K562 (cell line): ENCODE results near the gene PRKX. TPM values are rescaled to one million over a fixed set of nuclear protein-coding genes. Genes with fewer than 3 reads are reported as not detected.
A peak's percentile ranks its signal among the peaks of the same experiment; 100 is the strongest.
"Not testable (repeated sequence)": the region's sequence is repeated elsewhere in the genome, so short reads cannot be mapped to it uniquely, and the experiment has no call there.

ENCODE experiments used
- ARID1B ChIP-seq: fragments of 450-650 bp; IDR thresholded peaks from 2 replicates; pipeline ENCODE4 v1.6.1; 2016; ENCODE audit warnings: antibody characterized with exemption, mild to moderate bottlenecking, inconsistent platforms
- BACH1 ChIP-seq: fragments of 200-800 bp; sonication (Bioruptor generic); IDR thresholded peaks from 2 replicates; pipeline ENCODE4 v1.6.1; 2016; ENCODE audit warnings: missing genetic modification characterization, missing compliant biosample characterization
- BCL6 ChIP-seq: fragments of 250-450 bp; sonication (Bioruptor Pico); IDR thresholded peaks from 2 replicates; pipeline ENCODE4 v1.4.0; 2020
- CREB3 ChIP-seq: fragments of 450-650 bp; conservative IDR thresholded peaks from 2 replicates; pipeline ENCODE4 v1.6.1; 2016; ENCODE audit warnings: missing genetic modification characterization, low read depth, mild to moderate bottlenecking, missing compliant biosample characterization, moderate library complexity
- ELK3 ChIP-seq: fragments of 450-650 bp; formaldehyde crosslinking; IDR thresholded peaks from 2 replicates; pipeline ENCODE4 v1.4.0; 2020; ENCODE audit warnings: mild to moderate bottlenecking
- IRF9 ChIP-seq: fragments of 450-650 bp; IDR thresholded peaks from 2 replicates; pipeline ENCODE4 v1.6.1; 2016; ENCODE audit warnings: missing biosample characterization, missing genetic modification characterization
- MAFG ChIP-seq: fragments of 450-650 bp; conservative IDR thresholded peaks from 2 replicates; pipeline ENCODE4 v1.6.1; 2016; ENCODE audit warnings: missing genetic modification characterization, missing compliant biosample characterization
- NFRKB ChIP-seq: fragments of 450-650 bp; IDR thresholded peaks from 2 replicates; pipeline ENCODE4 v1.6.1; 2016; ENCODE audit warnings: low read depth
- PBX2 ChIP-seq, 2 experiments: IDR thresholded peaks in 1 of 2; conservative IDR thresholded peaks in 1 of 2; 2 replicates each; pipeline ENCODE4 v1.6.1; 2016; ENCODE audit warnings: low read depth in 2 of 2, mild to moderate bottlenecking in 1 of 2, missing compliant biosample characterization in 1 of 2, missing genetic modification characterization in 1 of 2, moderate library complexity in 1 of 2
- TFE3 ChIP-seq: fragments of 450-650 bp; formaldehyde crosslinking; IDR thresholded peaks from 2 replicates; pipeline ENCODE4 v1.4.0; 2020; ENCODE audit warnings: mild to moderate bottlenecking, mixed read lengths
- ZBTB26 ChIP-seq: fragments of 450-650 bp; formaldehyde crosslinking; IDR thresholded peaks from 2 replicates; pipeline ENCODE4 v1.4.0; 2022; ENCODE audit warnings: missing genetic modification characterization
- ZKSCAN3 ChIP-seq: fragments of 250-450 bp; sonication (Bioruptor Pico); IDR thresholded peaks from 2 replicates; pipeline ENCODE4 v1.4.0; 2020
- ZNF449 ChIP-seq: fragments of 250-450 bp; sonication (Bioruptor Pico); IDR thresholded peaks from 2 replicates; pipeline ENCODE4 v1.8.0; 2022; ENCODE audit warnings: moderate library complexity, mild to moderate bottlenecking, inconsistent platforms
- ZNF561 ChIP-seq: fragments of 450-650 bp; formaldehyde crosslinking; conservative IDR thresholded peaks from 2 replicates; pipeline ENCODE4 v1.4.0; 2020; ENCODE audit warnings: mild to moderate bottlenecking, moderate library complexity
- ZNF696 ChIP-seq: fragments of 250-450 bp; sonication (Bioruptor Pico); conservative IDR thresholded peaks from 2 replicates; pipeline ENCODE4 v1.4.0; 2020; ENCODE audit warnings: mild to moderate bottlenecking, moderate library complexity
- ZNF699 ChIP-seq: fragments of 250-450 bp; sonication (Bioruptor Pico); IDR thresholded peaks from 2 replicates; pipeline ENCODE4 v1.8.0; 2021; ENCODE audit warnings: mild to moderate bottlenecking, moderate library complexity; ENCODE audit not compliant: insufficient replicate concordance
- polyA plus RNA-seq, 8 experiments: library from polyadenylated mRNA; depleted of rRNA in 4 of 8; stranded (reverse) in 5 of 8; unstranded in 3 of 8; fragments of >200 nt; fragmentation: Nextera tagmentation in 2 of 8; fragmentation: Illumina TruSeq in 1 of 8; extraction: Ambion mirVana in 2 of 8; extraction: Trizol in 1 of 8; gene quantifications; 2 replicates each; pipeline versions ENCODE4 v1.2.1 to v1.2.3, GENCODE V29; 2011 to 2014; ENCODE audit warnings: inconsistent platforms in 1 of 8, missing spikeins in 1 of 8
- total RNA-seq, 7 experiments: library from RNA; depleted of rRNA in 6 of 7; stranded (reverse); fragments of >200 nt in 6 of 7; fragmentation: Illumina TruSeq in 2 of 7; extraction: Trizol in 2 of 7; gene quantifications; 2 replicates each; pipeline versions ENCODE4 v1.2.1 to v1.2.3, GENCODE V29; 2011 to 2021; ENCODE audit warnings: low replicate concordance in 1 of 7

PRKX gene
- total and polyA plus RNA-seq, 9 of the 15 experiments (the other 6 are each of a cell fraction or from before 2014, with no cell fraction given): 3.3 to 29.4 (median 23.7) TPM

GRCh38 chrX:3701445-3701928, 12.0 kb downstream of the PRKX start (continued):
- TF ChIP-seq ZNF449 (CRISPR knock-in tag) (peak; percentile 98), PBX2 (tag; conservative IDR thresholded peaks at IDR 0.05; ENCODE audit: low read depth) (peak; percentile 69), IRF9 (tag) (peak; percentile 95), NFRKB (0 out of 2 replicates have a peak, but pooled peaks have one; percentile 44), BCL6 (CRISPR knock-in tag) (peak; percentile 95), MAFG (tag) (peak; percentile 47), ARID1B (peak; percentile 68), BACH1 (peak; percentile 95), CREB3 (tag) (peak; percentile 99), ZKSCAN3 (peak; percentile 66; the same call in 1 of the 2 replicates), ELK3 (CRISPR knock-in tag) (peak; percentile 88; the same call in 1 of the 2 replicates), ZNF696 (CRISPR knock-in tag) (peak; percentile 76), ZNF699 (CRISPR knock-in tag) (peak; percentile 91), ZBTB26 (CRISPR knock-in tag) (peak; percentile 93; the same call in 1 of the 2 replicates), TFE3 (CRISPR knock-in tag) (peak; percentile 61), ZNF561 (peak; percentile 77)
- TF ChIP-seq PBX2 (CRISPR knock-in tag; IDR thresholded peaks at IDR 0.05; ENCODE audit: low read depth): not testable (repeated sequence)
